ENCODE measurements around the gene SH3GLB1.
"Not testable (repeated sequence)": the region's sequence is repeated elsewhere in the genome, so short reads cannot be mapped to it uniquely, and the experiment has no call there.

DNA sequence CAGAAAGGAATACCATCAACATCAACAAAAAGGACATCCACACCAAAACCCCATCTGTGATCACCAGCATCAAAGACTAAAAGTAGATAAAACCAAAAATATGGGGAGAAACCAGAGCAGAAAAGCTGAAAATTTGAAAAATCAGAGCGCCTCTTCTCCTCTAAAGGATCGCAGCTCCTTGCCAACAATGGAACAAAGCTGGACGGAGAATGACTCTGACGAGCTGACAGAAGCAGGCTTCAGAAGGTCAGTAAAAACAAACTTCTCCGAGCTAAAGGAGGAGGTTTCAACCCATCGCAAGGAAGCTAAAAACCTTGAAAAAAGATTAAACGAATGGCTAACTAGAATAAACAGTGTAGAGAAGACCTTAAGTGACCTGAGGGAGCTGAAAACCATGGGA is 46.0 kb upstream of the SH3GLB1 start:
- TF ChIP-seq, protein P1, sequence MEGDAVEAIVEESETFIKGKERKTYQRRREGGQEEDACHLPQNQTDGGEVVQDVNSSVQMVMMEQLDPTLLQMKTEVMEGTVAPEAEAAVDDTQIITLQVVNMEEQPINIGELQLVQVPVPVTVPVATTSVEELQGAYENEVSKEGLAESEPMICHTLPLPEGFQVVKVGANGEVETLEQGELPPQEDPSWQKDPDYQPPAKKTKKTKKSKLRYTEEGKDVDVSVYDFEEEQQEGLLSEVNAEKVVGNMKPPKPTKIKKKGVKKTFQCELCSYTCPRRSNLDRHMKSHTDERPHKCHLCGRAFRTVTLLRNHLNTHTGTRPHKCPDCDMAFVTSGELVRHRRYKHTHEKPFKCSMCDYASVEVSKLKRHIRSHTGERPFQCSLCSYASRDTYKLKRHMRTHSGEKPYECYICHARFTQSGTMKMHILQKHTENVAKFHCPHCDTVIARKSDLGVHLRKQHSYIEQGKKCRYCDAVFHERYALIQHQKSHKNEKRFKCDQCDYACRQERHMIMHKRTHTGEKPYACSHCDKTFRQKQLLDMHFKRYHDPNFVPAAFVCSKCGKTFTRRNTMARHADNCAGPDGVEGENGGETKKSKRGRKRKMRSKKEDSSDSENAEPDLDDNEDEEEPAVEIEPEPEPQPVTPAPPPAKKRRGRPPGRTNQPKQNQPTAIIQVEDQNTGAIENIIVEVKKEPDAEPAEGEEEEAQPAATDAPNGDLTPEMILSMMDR (IDR thresholded peaks at IDR 0.05), result not testable (repeated sequence)
- TF ChIP-seq POLR2A (IDR thresholded peaks at IDR 0.05), result not testable (repeated sequence)
